ENCODE measurements around the gene NUB1. TPM values are rescaled to one million over a fixed set of nuclear protein-coding genes. Genes with fewer than 3 reads are reported as not detected.

Gene NUB1
- polyA plus RNA-seq, 1 of the 3 experiments (the other 2 are of a cell fraction): 54.0 TPM

DNA sequence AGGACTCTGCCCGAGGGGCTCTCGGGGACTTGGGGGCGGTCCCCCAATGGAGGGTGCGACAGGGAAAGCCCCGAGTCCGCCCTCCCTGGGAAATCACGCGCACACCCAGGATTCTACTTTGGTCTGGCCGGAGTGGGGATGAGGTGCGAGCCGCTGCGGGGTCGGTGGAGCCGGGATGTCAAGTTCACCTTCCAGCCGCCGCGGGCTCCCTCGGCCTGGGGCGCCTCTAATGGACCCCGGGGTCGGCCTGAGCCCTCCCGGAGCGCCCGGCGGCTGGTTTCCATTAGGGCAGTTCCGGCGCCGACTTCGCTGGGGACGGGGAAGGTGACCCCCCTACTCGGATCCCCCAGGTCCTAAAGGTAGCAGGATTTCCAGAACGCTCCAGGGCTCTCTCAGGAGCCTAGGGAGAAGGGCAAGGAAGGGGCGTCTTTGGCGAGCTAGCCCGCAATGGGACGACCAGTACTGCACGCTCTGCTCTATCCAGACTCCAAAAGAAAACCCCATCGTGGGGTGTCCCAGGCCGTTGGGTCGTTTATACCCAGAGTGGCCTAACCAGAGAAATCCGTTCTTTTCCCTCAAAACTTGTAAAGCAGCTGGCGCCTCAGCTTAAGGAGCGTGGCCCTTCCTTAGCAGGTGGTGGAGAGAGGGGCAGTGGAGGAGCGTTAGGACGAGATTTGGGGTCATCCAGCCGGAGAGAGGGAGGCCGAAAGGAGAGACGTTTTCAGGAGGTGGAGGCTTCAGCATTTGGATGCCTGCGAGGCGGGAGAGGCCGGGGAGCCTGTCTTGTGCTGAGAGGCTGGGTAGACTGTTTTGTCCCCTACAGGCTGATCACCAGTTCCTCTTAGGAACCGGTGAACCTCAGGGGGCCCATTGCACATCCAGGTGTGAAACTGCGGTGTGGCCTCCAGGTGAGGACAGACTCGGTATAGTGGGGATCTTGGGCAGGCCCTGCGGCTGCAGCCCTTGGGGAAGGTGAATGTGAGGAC is 69.1 kb downstream of the NUB1 start:
- POLR2A ChIA-PET: interaction anchor here (0.7 to 1.4 kb wide), 3 partner anchors 25 to 109 kb away, joined by 3 read pairs; partner anchors contain the start of genes NUB1 and RHEB
- Histone ChIP-seq H3K4me3 (ENCODE audit: low read depth in 2 of 2, low read length in 1 of 2) (peak overlapping the region; percentile 59 to 61), H4K20me1 (ENCODE audit: insufficient read depth) (no peaks in the 10 kb centered on the region), H3F3A (replicated peaks; ENCODE audit: insufficient read depth) (no peaks in the 10 kb centered on the region), H3K4me1 (ENCODE audit: control insufficient read depth in 1 of 2, insufficient read depth in 2 of 2, low read depth in 1 of 2, low read length in 1 of 2) (peaks cover 0 to 17% of the 10 kb centered on the region in 2 experiments; a peak in 1 of 4 replicates), H3K9me3 (no peaks in the 10 kb centered on the region), H3K36me3 (replicated peaks in 1 of 2; ENCODE audit: control insufficient read depth in 1 of 2, insufficient read depth in 2 of 2, low read length in 1 of 2) (no peaks in the 10 kb centered on the region), H3K9me2 (no peaks in the 10 kb centered on the region), H2AFZ (ENCODE audit: low read depth) (peak overlapping the region; percentile 60; the same call in 1 of the 2 replicates), H3K9ac (peak overlapping the region; percentile 8; the same call in 1 of the 2 replicates), H3K79me2 (ENCODE audit: insufficient read depth) (no peaks in the 10 kb centered on the region), H3K4me2 (peak overlapping the region; percentile 91), H3K27ac (ENCODE audit: low read depth in 2 of 2, low read length in 1 of 2) (peak overlapping the region in 1 of 2 experiments; percentile 85; a peak in 2 of 4 replicates), H3K27me3 (ENCODE audit: insufficient read depth) (peaks cover 61% of the 10 kb centered on the region)
- 46% methylated on average over 41 of the region's 55 CpGs for WGBS (ENCODE audit: low lambda C conversion rate)
- TF ChIP-seq, protein P1, sequence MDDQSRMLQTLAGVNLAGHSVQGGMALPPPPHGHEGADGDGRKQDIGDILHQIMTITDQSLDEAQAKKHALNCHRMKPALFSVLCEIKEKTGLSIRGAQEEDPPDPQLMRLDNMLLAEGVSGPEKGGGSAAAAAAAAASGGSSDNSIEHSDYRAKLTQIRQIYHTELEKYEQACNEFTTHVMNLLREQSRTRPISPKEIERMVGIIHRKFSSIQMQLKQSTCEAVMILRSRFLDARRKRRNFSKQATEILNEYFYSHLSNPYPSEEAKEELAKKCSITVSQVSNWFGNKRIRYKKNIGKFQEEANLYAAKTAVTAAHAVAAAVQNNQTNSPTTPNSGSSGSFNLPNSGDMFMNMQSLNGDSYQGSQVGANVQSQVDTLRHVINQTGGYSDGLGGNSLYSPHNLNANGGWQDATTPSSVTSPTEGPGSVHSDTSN (IDR thresholded peaks at IDR 0.05): 0 out of 2 replicates have a peak, but pooled peaks have one; percentile 5
- TF ChIP-seq EP300 (IDR thresholded peaks at IDR 0.05; ENCODE audit: borderline replicate concordance in 1 of 2, low read depth in 1 of 2, low read length in 1 of 2) (peak in 1 of 2 experiments; percentile 56; a peak in 2 of 4 replicates), FOSL2 (IDR thresholded peaks at IDR 0.05; ENCODE audit: borderline replicate concordance, low read depth) (no peak), FOXM1 (IDR thresholded peaks at IDR 0.05; ENCODE audit: low read depth) (no peak), GATA2 (CRISPR knock-in tag; IDR thresholded peaks at IDR 0.05) (peak; percentile 17; the same call in 1 of the 2 replicates), TCF12 (IDR thresholded peaks at IDR 0.05) (peak; percentile 64), CHD2 (IDR thresholded peaks at IDR 0.05; ENCODE audit: low read length, partially characterized antibody) (peak; percentile 86)
- CTCF ChIA-PET: interaction anchor here (0.5 to 4.1 kb wide), 23 partner anchors 11 to 589 kb away, joined by 3 to 28 read pairs (median 4); no protein-coding TSS in a partner anchor
- DNase-seq: peak; percentile 93

DNA sequence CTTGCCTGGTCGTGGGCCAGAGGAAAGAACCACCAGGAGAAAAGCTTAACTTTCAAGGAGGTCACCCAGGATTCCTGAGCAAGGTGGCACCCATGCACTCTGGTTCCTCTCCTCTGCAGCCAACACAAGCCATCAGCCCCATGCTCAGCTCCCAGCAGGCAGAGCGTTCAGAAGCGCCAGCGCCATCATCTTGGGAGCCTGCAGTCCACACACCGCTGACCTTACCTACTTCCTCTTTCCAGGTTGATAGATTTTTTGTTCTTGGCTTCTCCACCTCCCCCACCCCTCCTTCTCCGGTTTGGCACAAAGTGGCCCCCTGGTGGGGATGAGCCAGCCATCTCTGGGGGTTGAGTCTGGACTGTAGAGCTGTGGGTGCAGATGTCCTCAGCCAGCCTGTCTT is 69.9 kb downstream of the NUB1 start:
- H4K20me1 ChIP-seq (ENCODE audit: insufficient read depth): no peaks in the 10 kb centered on the region
- no peaks in the 10 kb centered on the region for H3K79me2 ChIP-seq (ENCODE audit: insufficient read depth)
- ChIA-PET POLR2A (no interaction called here), CTCF (interaction anchor here (1.0 to 4.1 kb wide), 11 partner anchors 14 to 348 kb away, joined by 3 to 28 read pairs (median 3); no protein-coding TSS in a partner anchor)
- peaks cover 61% of the 10 kb centered on the region for H3K27me3 ChIP-seq (ENCODE audit: insufficient read depth)
- WGBS (ENCODE audit: low lambda C conversion rate): 90% methylated on average over 6 of the region's 6 CpGs
- H3K36me3 ChIP-seq (replicated peaks in 1 of 2; ENCODE audit: control insufficient read depth in 1 of 2, insufficient read depth in 2 of 2, low read length in 1 of 2): no peaks in the 10 kb centered on the region
- no peak overlapping the region for H3K4me2 ChIP-seq
- peak; percentile 58 for DNase-seq
- no peak overlapping the region for H3K9ac ChIP-seq
- no peak overlapping the region for H3K27ac ChIP-seq (ENCODE audit: low read depth in 2 of 2, low read length in 1 of 2)
- peaks cover 0 to 17% of the 10 kb centered on the region in 2 experiments; a peak in 1 of 4 replicates for H3K4me1 ChIP-seq (ENCODE audit: control insufficient read depth in 1 of 2, insufficient read depth in 2 of 2, low read depth in 1 of 2, low read length in 1 of 2)
- H3K4me3 ChIP-seq (ENCODE audit: low read depth in 2 of 2, low read length in 1 of 2): no peak overlapping the region
- TF ChIP-seq, protein P2, sequence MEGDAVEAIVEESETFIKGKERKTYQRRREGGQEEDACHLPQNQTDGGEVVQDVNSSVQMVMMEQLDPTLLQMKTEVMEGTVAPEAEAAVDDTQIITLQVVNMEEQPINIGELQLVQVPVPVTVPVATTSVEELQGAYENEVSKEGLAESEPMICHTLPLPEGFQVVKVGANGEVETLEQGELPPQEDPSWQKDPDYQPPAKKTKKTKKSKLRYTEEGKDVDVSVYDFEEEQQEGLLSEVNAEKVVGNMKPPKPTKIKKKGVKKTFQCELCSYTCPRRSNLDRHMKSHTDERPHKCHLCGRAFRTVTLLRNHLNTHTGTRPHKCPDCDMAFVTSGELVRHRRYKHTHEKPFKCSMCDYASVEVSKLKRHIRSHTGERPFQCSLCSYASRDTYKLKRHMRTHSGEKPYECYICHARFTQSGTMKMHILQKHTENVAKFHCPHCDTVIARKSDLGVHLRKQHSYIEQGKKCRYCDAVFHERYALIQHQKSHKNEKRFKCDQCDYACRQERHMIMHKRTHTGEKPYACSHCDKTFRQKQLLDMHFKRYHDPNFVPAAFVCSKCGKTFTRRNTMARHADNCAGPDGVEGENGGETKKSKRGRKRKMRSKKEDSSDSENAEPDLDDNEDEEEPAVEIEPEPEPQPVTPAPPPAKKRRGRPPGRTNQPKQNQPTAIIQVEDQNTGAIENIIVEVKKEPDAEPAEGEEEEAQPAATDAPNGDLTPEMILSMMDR (IDR thresholded peaks at IDR 0.05): 0 out of 2 replicates have a peak, but pooled peaks have one; percentile 8
- TF ChIP-seq, protein P3, sequence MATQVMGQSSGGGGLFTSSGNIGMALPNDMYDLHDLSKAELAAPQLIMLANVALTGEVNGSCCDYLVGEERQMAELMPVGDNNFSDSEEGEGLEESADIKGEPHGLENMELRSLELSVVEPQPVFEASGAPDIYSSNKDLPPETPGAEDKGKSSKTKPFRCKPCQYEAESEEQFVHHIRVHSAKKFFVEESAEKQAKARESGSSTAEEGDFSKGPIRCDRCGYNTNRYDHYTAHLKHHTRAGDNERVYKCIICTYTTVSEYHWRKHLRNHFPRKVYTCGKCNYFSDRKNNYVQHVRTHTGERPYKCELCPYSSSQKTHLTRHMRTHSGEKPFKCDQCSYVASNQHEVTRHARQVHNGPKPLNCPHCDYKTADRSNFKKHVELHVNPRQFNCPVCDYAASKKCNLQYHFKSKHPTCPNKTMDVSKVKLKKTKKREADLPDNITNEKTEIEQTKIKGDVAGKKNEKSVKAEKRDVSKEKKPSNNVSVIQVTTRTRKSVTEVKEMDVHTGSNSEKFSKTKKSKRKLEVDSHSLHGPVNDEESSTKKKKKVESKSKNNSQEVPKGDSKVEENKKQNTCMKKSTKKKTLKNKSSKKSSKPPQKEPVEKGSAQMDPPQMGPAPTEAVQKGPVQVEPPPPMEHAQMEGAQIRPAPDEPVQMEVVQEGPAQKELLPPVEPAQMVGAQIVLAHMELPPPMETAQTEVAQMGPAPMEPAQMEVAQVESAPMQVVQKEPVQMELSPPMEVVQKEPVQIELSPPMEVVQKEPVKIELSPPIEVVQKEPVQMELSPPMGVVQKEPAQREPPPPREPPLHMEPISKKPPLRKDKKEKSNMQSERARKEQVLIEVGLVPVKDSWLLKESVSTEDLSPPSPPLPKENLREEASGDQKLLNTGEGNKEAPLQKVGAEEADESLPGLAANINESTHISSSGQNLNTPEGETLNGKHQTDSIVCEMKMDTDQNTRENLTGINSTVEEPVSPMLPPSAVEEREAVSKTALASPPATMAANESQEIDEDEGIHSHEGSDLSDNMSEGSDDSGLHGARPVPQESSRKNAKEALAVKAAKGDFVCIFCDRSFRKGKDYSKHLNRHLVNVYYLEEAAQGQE (IDR thresholded peaks at IDR 0.05; ENCODE audit: low read depth, low read length): no peak
- H3K9me3 ChIP-seq: no peaks in the 10 kb centered on the region
- H3F3A ChIP-seq (replicated peaks; ENCODE audit: insufficient read depth): no peaks in the 10 kb centered on the region
- H2AFZ ChIP-seq (ENCODE audit: low read depth): no peak overlapping the region
- H3K9me2 ChIP-seq: no peaks in the 10 kb centered on the region

Measured in SK-N-SH (cell line).